ENCODE measurements around the gene PRRT2.

- TF ChIP-seq, protein P1, sequence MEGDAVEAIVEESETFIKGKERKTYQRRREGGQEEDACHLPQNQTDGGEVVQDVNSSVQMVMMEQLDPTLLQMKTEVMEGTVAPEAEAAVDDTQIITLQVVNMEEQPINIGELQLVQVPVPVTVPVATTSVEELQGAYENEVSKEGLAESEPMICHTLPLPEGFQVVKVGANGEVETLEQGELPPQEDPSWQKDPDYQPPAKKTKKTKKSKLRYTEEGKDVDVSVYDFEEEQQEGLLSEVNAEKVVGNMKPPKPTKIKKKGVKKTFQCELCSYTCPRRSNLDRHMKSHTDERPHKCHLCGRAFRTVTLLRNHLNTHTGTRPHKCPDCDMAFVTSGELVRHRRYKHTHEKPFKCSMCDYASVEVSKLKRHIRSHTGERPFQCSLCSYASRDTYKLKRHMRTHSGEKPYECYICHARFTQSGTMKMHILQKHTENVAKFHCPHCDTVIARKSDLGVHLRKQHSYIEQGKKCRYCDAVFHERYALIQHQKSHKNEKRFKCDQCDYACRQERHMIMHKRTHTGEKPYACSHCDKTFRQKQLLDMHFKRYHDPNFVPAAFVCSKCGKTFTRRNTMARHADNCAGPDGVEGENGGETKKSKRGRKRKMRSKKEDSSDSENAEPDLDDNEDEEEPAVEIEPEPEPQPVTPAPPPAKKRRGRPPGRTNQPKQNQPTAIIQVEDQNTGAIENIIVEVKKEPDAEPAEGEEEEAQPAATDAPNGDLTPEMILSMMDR (IDR thresholded peaks at IDR 0.05): no peak
- TF ChIP-seq POLR2AphosphoS5 (IDR thresholded peaks at IDR 0.05) (no peak), POLR2A (IDR thresholded peaks at IDR 0.05) (no peak)
Observed at GRCh38 chr16:29811896-29812665, at the start of gene PRRT2.
